RWPE1 (cell line): ENCODE data around the gene CAPN12.

Source experiments
- CTCF ChIA-PET: fragments of 350-600 bp; sonication (Branson Sonifier 250); formaldehyde crosslinking; extraction: SDS; loops from one replicate; lab custom pipeline; 2021; lab: Yijun Ruan, JAX
- POLR2A ChIA-PET: fragments of 400-600 bp; formaldehyde crosslinking; extraction: SDS; loops from one replicate; lab custom pipeline; 2020; ENCODE audit warnings: antibody characterized with exemption; ENCODE audit not compliant: low non-redundant PET; lab: Yijun Ruan, JAX
- DNase-seq: peaks from one replicate; pipeline ENCODE4 v3.0.0; 2012; ENCODE audit warnings: low spot score
- H3K27ac ChIP-seq: fragments of 450-650 bp; 2 replicates; pipeline ENCODE4 v1.5.1; 2017
- CTCF ChIP-seq: fragments of 450-650 bp; conservative IDR thresholded peaks from 2 replicates; pipeline ENCODE4 v1.5.1; 2017; ENCODE audit warnings: low read depth, mild to moderate bottlenecking

CAPN12 gene

GRCh38 chr19:38745316-38745715, 1.0 kb upstream of the CAPN12 start:
- POLR2A ChIA-PET, result no interaction called here
- CTCF ChIA-PET, result interaction anchor here (0.5 to 0.7 kb wide), 3 partner anchors 8 to 113 kb away, joined by 3 read pairs; no protein-coding TSS in a partner anchor
- no peak overlapping the region for H3K27ac ChIP-seq
- DNase-seq, result no peak
- TF ChIP-seq CTCF, result no peak

- no peak for TF ChIP-seq CTCF
- DNase-seq, result no peak
- H3K27ac ChIP-seq, result no peak overlapping the region
- ChIA-PET CTCF (interaction anchor here (0.5 to 0.7 kb wide), 2 partner anchors 14 to 112 kb away, joined by 3 read pairs; no protein-coding TSS in a partner anchor), POLR2A (no interaction called here)
Observed at GRCh38 chr19:38744874-38745273, 600 bp upstream of the CAPN12 start.

- ChIA-PET POLR2A (no interaction called here), CTCF (no interaction called here)
- DNase-seq, result no peak
- no peak for TF ChIP-seq CTCF
- H3K27ac ChIP-seq, result no peak overlapping the region
Observed at GRCh38 chr19:38743394-38744297, 628 bp downstream of the CAPN12 start.

- TF ChIP-seq CTCF, result no peak
- no peak overlapping the region for H3K27ac ChIP-seq
- CTCF ChIA-PET, result no interaction called here
- no peak for DNase-seq
- POLR2A ChIA-PET, result no interaction called here
Observed at GRCh38 chr19:38742906-38743305, 1.4 kb downstream of the CAPN12 start.

- ChIA-PET POLR2A (no interaction called here), CTCF (no interaction called here)
- no peak overlapping the region for H3K27ac ChIP-seq
Observed at GRCh38 chr19:38742296-38742695, 2.0 kb downstream of the CAPN12 start.

GRCh38 chr19:38741670-38742069, 2.6 kb downstream of the CAPN12 start:
- H3K27ac ChIP-seq, result no peak overlapping the region
- ChIA-PET POLR2A (no interaction called here), CTCF (interaction anchor here (0.7 kb wide), 1 partner anchor 663 kb away, joined by 3 read pairs; no protein-coding TSS in a partner anchor)
- DNase-seq, result no peak
- no peak for TF ChIP-seq CTCF

More at GRCh38 chr19:38742296-38742695, 2.0 kb downstream of the CAPN12 start:
- DNase-seq, result no peak
- TF ChIP-seq CTCF, result no peak
